SU-DHL-6 (cell line): ENCODE results near the gene RELL1.

Experiments used
- H2AFZ ChIP-seq: fragments of 200-600 bp; sonication (generic); 2 replicates; pipeline ENCODE4 v1.6.1; 2014; ENCODE audit warnings: low read depth, mild to moderate bottlenecking, moderate library complexity, mixed read lengths, antibody characterized with exemption, low read length; ENCODE audit not compliant: severe bottlenecking
- H3F3A ChIP-seq: fragments of 200-600 bp; shearing (Covaris generic); 2 replicates; pipeline ENCODE4 v1.6.0; 2016; ENCODE audit warnings: antibody characterized with exemption, mild to moderate bottlenecking; ENCODE audit not compliant: insufficient read depth
- H3K27ac ChIP-seq: fragments of 200-600 bp; sonication (generic); 2 replicates; pipeline ENCODE4 v1.5.1; 2016; ENCODE audit warnings: low read depth, mild to moderate bottlenecking, low read length, moderate library complexity, mixed read lengths
- H3K27me3 ChIP-seq: fragments of 200-600 bp; sonication (generic), shearing (Covaris generic); 2 replicates; pipeline ENCODE4 v1.6.0; 2014; ENCODE audit warnings: mild to moderate bottlenecking, low read length
- H3K36me3 ChIP-seq: fragments of 200-600 bp; sonication (generic); 2 replicates; pipeline ENCODE4 v1.6.1; 2014; ENCODE audit warnings: mild to moderate bottlenecking, low read length, mixed read lengths
- H3K4me2 ChIP-seq: fragments of 300-600, 200-600 bp; shearing (Covaris generic), sonication (generic); 2 replicates; pipeline ENCODE4 v1.6.0; 2014; ENCODE audit warnings: low read length, low read depth, mild to moderate bottlenecking; ENCODE audit not compliant: poor library complexity, severe bottlenecking
- H3K4me3 ChIP-seq: fragments of 200-600 bp; sonication (generic); 2 replicates; pipeline ENCODE4 v1.5.1; 2014; ENCODE audit warnings: antibody characterized with exemption, low read length, mild to moderate bottlenecking, mixed read lengths; ENCODE audit not compliant: insufficient read depth, poor library complexity, severe bottlenecking
- H3K79me2 ChIP-seq: fragments of 200-600 bp; sonication (generic); 2 replicates; pipeline ENCODE4 v1.6.1; 2014; ENCODE audit warnings: mild to moderate bottlenecking, low read length, moderate library complexity; ENCODE audit not compliant: insufficient read depth
- H3K9ac ChIP-seq: fragments of 200-600 bp; sonication (generic); 2 replicates; pipeline ENCODE4 v1.7.0; 2014; ENCODE audit warnings: mild to moderate bottlenecking, low read length
- H3K9me2 ChIP-seq: fragments of 200-600 bp; sonication (generic); replicated peaks from 2 replicates; pipeline ENCODE4 v1.6.1; 2014; ENCODE audit warnings: low read length; ENCODE audit not compliant: insufficient read depth
- H3K9me3 ChIP-seq: fragments of 200-600 bp; sonication (generic); 2 replicates; pipeline ENCODE4 v1.6.1; 2014; ENCODE audit warnings: low read length, mixed read lengths; ENCODE audit not compliant: insufficient read depth
- H4K20me1 ChIP-seq: fragments of 200-600 bp; sonication (generic); 2 replicates; pipeline ENCODE4 v1.6.1; 2014; ENCODE audit warnings: low read depth, mild to moderate bottlenecking, antibody characterized with exemption, low read length, moderate library complexity, mixed read lengths
- EZH2phosphoT487 ChIP-seq: fragments of 200-600 bp; sonication (generic), shearing (Covaris generic); conservative IDR thresholded peaks from 2 replicates; pipeline ENCODE4 v1.6.1; 2018; ENCODE audit warnings: mild to moderate bottlenecking, antibody characterized with exemption, low read length, moderate library complexity, mixed read lengths
- TF ChIP-seq, protein P1 (sequence below): fragments of 200-600 bp; sonication (generic); IDR thresholded peaks from one replicate; pipeline ENCODE4 v1.5.1; 2017; ENCODE audit warnings: antibody characterized with exemption, mild to moderate bottlenecking, low read length, moderate library complexity; ENCODE audit not compliant: insufficient read depth, poor library complexity, severe bottlenecking

Gene RELL1

DNA sequence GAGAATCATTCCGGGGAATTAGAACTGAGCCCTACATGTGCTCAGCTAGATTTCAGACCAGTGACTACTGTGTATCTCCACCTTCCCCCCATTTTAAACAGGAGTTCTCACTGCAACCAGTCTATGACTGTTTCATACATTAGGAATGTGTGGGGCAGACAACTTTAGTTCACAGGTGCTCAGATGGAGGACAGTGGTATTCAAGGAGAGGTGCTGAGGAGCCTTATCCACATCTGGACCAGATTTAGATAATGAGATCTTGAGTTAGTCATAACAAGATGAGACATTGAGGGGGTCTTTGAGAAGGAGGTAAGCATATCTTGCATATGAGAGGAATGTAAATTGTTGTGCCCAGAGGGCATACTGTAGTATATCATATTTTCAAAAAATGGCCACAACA, 32.8 kb upstream of the RELL1 start:
- Histone ChIP-seq H4K20me1 (no peaks in the 10 kb centered on the region), H3K9me2 (no peaks in the 10 kb centered on the region), H2AFZ (no peak overlapping the region), H3K4me3 (no peak overlapping the region), H3K4me2 (no peak overlapping the region), H3K27me3 (no peaks in the 10 kb centered on the region), H3K27ac (no peak overlapping the region), H3K79me2 (no peaks in the 10 kb centered on the region), H3K9ac (no peak overlapping the region), H3F3A (no peaks in the 10 kb centered on the region), H3K36me3 (no peaks in the 10 kb centered on the region), H3K9me3 (no peaks in the 10 kb centered on the region)
- TF ChIP-seq, protein P1, sequence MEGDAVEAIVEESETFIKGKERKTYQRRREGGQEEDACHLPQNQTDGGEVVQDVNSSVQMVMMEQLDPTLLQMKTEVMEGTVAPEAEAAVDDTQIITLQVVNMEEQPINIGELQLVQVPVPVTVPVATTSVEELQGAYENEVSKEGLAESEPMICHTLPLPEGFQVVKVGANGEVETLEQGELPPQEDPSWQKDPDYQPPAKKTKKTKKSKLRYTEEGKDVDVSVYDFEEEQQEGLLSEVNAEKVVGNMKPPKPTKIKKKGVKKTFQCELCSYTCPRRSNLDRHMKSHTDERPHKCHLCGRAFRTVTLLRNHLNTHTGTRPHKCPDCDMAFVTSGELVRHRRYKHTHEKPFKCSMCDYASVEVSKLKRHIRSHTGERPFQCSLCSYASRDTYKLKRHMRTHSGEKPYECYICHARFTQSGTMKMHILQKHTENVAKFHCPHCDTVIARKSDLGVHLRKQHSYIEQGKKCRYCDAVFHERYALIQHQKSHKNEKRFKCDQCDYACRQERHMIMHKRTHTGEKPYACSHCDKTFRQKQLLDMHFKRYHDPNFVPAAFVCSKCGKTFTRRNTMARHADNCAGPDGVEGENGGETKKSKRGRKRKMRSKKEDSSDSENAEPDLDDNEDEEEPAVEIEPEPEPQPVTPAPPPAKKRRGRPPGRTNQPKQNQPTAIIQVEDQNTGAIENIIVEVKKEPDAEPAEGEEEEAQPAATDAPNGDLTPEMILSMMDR, result no peak
- TF ChIP-seq EZH2phosphoT487, result no peak

DNA sequence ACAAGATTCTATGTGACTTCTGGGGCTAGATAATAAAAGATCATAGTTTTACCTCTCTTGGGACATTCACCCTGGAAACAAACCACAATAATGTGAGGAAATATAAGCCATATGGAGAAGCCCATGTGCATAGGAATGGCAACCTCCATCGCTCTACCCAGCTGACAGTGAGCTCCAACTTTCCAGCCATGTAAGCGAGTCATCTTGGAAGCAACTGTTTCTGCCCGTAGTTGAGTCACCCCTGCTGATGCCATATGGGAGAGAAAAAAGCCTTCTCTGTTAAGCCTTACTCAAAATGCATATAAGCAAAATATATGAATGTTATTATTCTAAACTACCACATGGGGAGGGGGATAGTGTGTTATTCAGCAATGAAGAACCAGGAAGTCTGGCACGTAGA, 31.4 kb upstream of the RELL1 start:
- no peak for TF ChIP-seq EZH2phosphoT487
- TF ChIP-seq, protein P1, result no peak
- Histone ChIP-seq H3K4me3 (no peak overlapping the region), H3F3A (no peaks in the 10 kb centered on the region), H2AFZ (no peak overlapping the region), H3K9ac (no peak overlapping the region), H4K20me1 (no peaks in the 10 kb centered on the region), H3K4me2 (no peak overlapping the region), H3K27me3 (no peaks in the 10 kb centered on the region), H3K9me3 (no peaks in the 10 kb centered on the region), H3K79me2 (no peaks in the 10 kb centered on the region), H3K9me2 (no peaks in the 10 kb centered on the region), H3K36me3 (no peaks in the 10 kb centered on the region), H3K27ac (no peak overlapping the region)

DNA sequence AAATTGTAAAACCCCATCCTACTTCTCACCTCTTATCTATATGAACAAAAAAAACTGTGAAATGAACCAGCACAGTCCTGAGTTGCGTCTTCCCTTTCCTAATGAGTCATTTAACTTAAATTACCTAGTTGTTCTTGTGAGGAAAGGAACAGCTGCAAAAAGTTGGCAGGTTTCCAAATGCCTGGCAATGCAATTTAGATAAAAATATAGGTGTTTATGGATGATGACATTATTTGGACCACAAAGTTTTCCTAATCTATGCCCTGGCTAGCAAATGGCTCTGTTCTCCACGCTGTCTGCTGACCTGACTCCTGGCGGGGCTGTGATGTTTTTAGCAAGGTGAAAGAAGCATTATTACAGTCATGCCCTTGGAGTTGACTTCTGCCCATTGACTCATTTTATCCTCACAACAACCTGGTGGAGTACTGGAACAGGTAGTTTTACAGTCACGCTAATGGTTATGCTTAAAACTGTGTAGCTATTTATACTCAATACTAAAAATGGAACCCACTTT, 29.8 kb upstream of the RELL1 start:
- Histone ChIP-seq H3K4me3 (no peak overlapping the region), H2AFZ (no peak overlapping the region), H3K27ac (no peak overlapping the region), H3K79me2 (no peaks in the 10 kb centered on the region), H4K20me1 (no peaks in the 10 kb centered on the region), H3K27me3 (no peaks in the 10 kb centered on the region), H3K4me2 (no peak overlapping the region), H3K9ac (no peak overlapping the region), H3K36me3 (no peaks in the 10 kb centered on the region), H3K9me3 (no peaks in the 10 kb centered on the region), H3K9me2 (no peaks in the 10 kb centered on the region), H3F3A (no peaks in the 10 kb centered on the region)
- no peak for TF ChIP-seq EZH2phosphoT487
- TF ChIP-seq, protein P1, result no peak

DNA sequence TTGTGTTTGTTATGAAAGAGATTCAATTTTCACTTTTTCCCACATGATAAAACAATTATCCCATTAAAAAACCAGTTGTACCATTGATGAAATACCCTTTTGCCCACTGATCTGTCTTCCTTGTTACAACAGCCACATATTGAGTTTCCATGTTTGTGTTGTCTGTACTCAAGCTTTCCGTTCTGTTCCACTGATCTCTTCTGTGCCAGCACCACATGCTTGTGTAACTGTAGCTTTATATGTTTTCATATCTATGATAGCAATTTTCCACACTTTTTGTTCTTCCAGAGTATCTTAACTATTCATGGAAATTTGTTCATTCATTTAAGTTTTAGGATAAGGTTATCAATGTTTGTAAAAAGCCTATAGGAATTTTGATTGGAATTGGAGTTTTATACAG, 24.3 kb upstream of the RELL1 start:
- no peak overlapping the region for H2AFZ ChIP-seq
- H3K4me3 ChIP-seq, result no peak overlapping the region
- no peaks in the 10 kb centered on the region for H4K20me1 ChIP-seq
- no peak overlapping the region for H3K9ac ChIP-seq
- H3K27me3 ChIP-seq, result no peaks in the 10 kb centered on the region
- H3K27ac ChIP-seq, result no peak overlapping the region
- no peaks in the 10 kb centered on the region for H3F3A ChIP-seq
- H3K36me3 ChIP-seq, result no peaks in the 10 kb centered on the region
- H3K9me2 ChIP-seq, result no peaks in the 10 kb centered on the region
- TF ChIP-seq, protein P1, result no peak
- TF ChIP-seq EZH2phosphoT487, result no peak
- no peaks in the 10 kb centered on the region for H3K79me2 ChIP-seq
- H3K4me2 ChIP-seq, result no peak overlapping the region
- H3K9me3 ChIP-seq, result no peaks in the 10 kb centered on the region
